SK-N-SH (cell line): ENCODE data around the gene SZT2. TPM values are rescaled to one million over a fixed set of nuclear protein-coding genes. Genes with fewer than 3 reads are reported as not detected.
"Not testable (repeated sequence)": the region's sequence is repeated elsewhere in the genome, so short reads cannot be mapped to it uniquely, and the experiment has no call there.

Experiments
- CTCF ChIA-PET: fragments of 300-600, 350-600 bp; formaldehyde crosslinking; extraction: SDS; loops from one replicate; lab custom pipeline; 2021; lab: Yijun Ruan, JAX
- POLR2A ChIA-PET: fragments of 350-600 bp; sonication (Branson Sonifier 250); formaldehyde crosslinking; extraction: SDS; loops from one replicate; lab custom pipeline; 2020; ENCODE audit warnings: antibody characterized with exemption, inconsistent platforms; lab: Yijun Ruan, JAX
- DNase-seq: peaks from one replicate; pipeline ENCODE4 v3.0.0; 2012
- H2AFZ ChIP-seq: fragments of 200-600 bp; sonication (generic); 2 replicates; pipeline ENCODE4 v1.8.1; 2016; ENCODE audit warnings: antibody characterized with exemption, mild to moderate bottlenecking, low read depth
- H3F3A ChIP-seq: fragments of 200-600 bp; sonication (generic); replicated peaks from 2 replicates; pipeline ENCODE3; 2016; ENCODE audit warnings: antibody characterized with exemption, mild to moderate bottlenecking; ENCODE audit not compliant: insufficient read depth
- H3K27ac ChIP-seq, 2 experiments: fragments of 200-500 bp in 1 of 2; fragments of 200-600 bp in 1 of 2; sonication (Bioruptor generic) in 1 of 2; sonication (generic), shearing (Covaris generic) in 1 of 2; 2 replicates each; pipeline versions ENCODE4 v1.5.1 to v1.6.1; 2014 to 2016; ENCODE audit warnings: low read depth in 2 of 2, inconsistent platforms in 1 of 2, low read length in 1 of 2, mild to moderate bottlenecking in 1 of 2, mixed read lengths in 1 of 2
- H3K27me3 ChIP-seq: fragments of 200-600 bp; sonication (generic), shearing (Covaris generic); 2 replicates; pipeline ENCODE4 v1.6.1; 2016; ENCODE audit warnings: mixed run types; ENCODE audit not compliant: insufficient read depth
- H3K36me3 ChIP-seq, 2 experiments: fragments of 200-500 bp in 1 of 2; fragments of 200-600 bp in 1 of 2; sonication (Bioruptor generic) in 1 of 2; sonication (generic) in 1 of 2; replicated peaks in 1 of 2; 2 replicates each; pipeline versions ENCODE3 to v1.5.1; 2014 to 2016; ENCODE audit warnings: low read length in 1 of 2, mild to moderate bottlenecking in 1 of 2; ENCODE audit not compliant: insufficient read depth in 2 of 2, control insufficient read depth in 1 of 2
- H3K4me1 ChIP-seq, 2 experiments: fragments of 200-500 bp in 1 of 2; fragments of 200-600 bp in 1 of 2; sonication (Bioruptor generic) in 1 of 2; sonication (generic), shearing (Covaris generic) in 1 of 2; 2 replicates each; pipeline versions ENCODE4 v1.5.1 to v1.6.1; 2014 to 2016; ENCODE audit warnings: low read depth in 1 of 2, low read length in 1 of 2, mixed run types in 1 of 2; ENCODE audit not compliant: insufficient read depth in 2 of 2, control insufficient read depth in 1 of 2
- H3K4me2 ChIP-seq: fragments of 200-600 bp; sonication (generic), shearing (Covaris generic); 2 replicates; pipeline ENCODE4 v1.6.1; 2017; ENCODE audit warnings: mixed run types
- H3K4me3 ChIP-seq, 2 experiments: fragments of 200-500 bp in 1 of 2; fragments of 200-600 bp in 1 of 2; sonication (Bioruptor generic) in 1 of 2; sonication (generic), shearing (Covaris generic) in 1 of 2; 2 replicates each; pipeline versions ENCODE4 v1.5.1 to v1.8.1; 2014 to 2016; ENCODE audit warnings: low read depth in 2 of 2, inconsistent platforms in 1 of 2, low read length in 1 of 2, mild to moderate bottlenecking in 1 of 2, mixed read lengths in 1 of 2, moderate library complexity in 1 of 2
- H3K79me2 ChIP-seq: fragments of 200-600 bp; sonication (generic); 2 replicates; pipeline ENCODE4 v1.8.1; 2017; ENCODE audit warnings: mild to moderate bottlenecking; ENCODE audit not compliant: insufficient read depth
- H3K9ac ChIP-seq: fragments of 200-600 bp; sonication (generic); 2 replicates; pipeline ENCODE4 v1.6.1; 2017; ENCODE audit warnings: mixed run types
- H3K9me2 ChIP-seq: fragments of 200-600 bp; sonication (generic); 2 replicates; pipeline ENCODE4 v1.6.1; 2017; ENCODE audit warnings: mixed run types
- H3K9me3 ChIP-seq: fragments of 200-600 bp; sonication (generic); 2 replicates; pipeline ENCODE4 v1.6.1; 2017; ENCODE audit warnings: mixed run types, mild to moderate bottlenecking, moderate library complexity
- H4K20me1 ChIP-seq: fragments of 200-600 bp; sonication (generic); 2 replicates; pipeline ENCODE4 v1.6.1; 2017; ENCODE audit warnings: mild to moderate bottlenecking, mixed run types; ENCODE audit not compliant: insufficient read depth
- CHD2 ChIP-seq: fragments of 150-350 bp; IDR thresholded peaks from 2 replicates; pipeline ENCODE4 v1.6.1; 2018; ENCODE audit warnings: low read length; ENCODE audit not compliant: partially characterized antibody
- ELF1 ChIP-seq: IDR thresholded peaks from 2 replicates; pipeline ENCODE4 v1.4.0; 2012
- EP300 ChIP-seq, 2 experiments: IDR thresholded peaks; 2 replicates each; pipeline versions ENCODE4 v1.4.0 to v1.6.1; 2012; ENCODE audit warnings: borderline replicate concordance in 1 of 2, low read depth in 1 of 2, low read length in 1 of 2
- GATA2 ChIP-seq: sonication (generic); formaldehyde crosslinking; IDR thresholded peaks from 2 replicates; pipeline ENCODE4 v1.5.0; 2020; ENCODE audit warnings: mild to moderate bottlenecking, missing genetic modification reagents
- MEF2A ChIP-seq: IDR thresholded peaks from 2 replicates; pipeline ENCODE4 v1.4.0; 2012; ENCODE audit warnings: low read depth, borderline replicate concordance
- SIN3A ChIP-seq: IDR thresholded peaks from 2 replicates; pipeline ENCODE4 v1.6.1; 2012; ENCODE audit warnings: low read depth, mild to moderate bottlenecking, low read length, moderate library complexity, borderline replicate concordance
- TAF1 ChIP-seq: IDR thresholded peaks from 2 replicates; pipeline ENCODE4 v1.6.1; 2012; ENCODE audit warnings: low read depth, mild to moderate bottlenecking, low read length, moderate library complexity, borderline replicate concordance
- TCF12 ChIP-seq: IDR thresholded peaks from 2 replicates; pipeline ENCODE4 v1.4.0; 2012
- TEAD4 ChIP-seq: IDR thresholded peaks from 2 replicates; pipeline ENCODE4 v1.4.0; 2012; ENCODE audit warnings: mild to moderate bottlenecking, borderline replicate concordance; ENCODE audit not compliant: insufficient read depth
- WGBS: methylation state at CpG from one replicate; pipeline ENCODE4 v1.1.6; 2017; ENCODE audit warnings: low lambda C conversion rate; 5-methylcytosine and 5-hydroxymethylcytosine counted together
- polyA plus RNA-seq, 3 experiments: library from polyadenylated mRNA; depleted of rRNA; stranded (reverse); fragments of >200 nt; gene quantifications; 2 replicates each; pipeline ENCODE4 v1.2.3, GENCODE V29; 2012
- TF ChIP-seq, protein P1 (sequence below): IDR thresholded peaks from 2 replicates; pipeline ENCODE4; 2012
- TF ChIP-seq, protein P2 (sequence below): fragments of 150-350 bp; IDR thresholded peaks from 2 replicates; pipeline ENCODE4 v1.6.1; 2017; ENCODE audit warnings: antibody characterized with exemption, low read length, low read depth, borderline replicate concordance
- TF ChIP-seq, protein P3 (sequence below): IDR thresholded peaks from 2 replicates; pipeline ENCODE4 v1.6.1; 2012; ENCODE audit warnings: mild to moderate bottlenecking, low read depth, low read length, moderate library complexity

SZT2 gene
- polyA plus RNA-seq, 1 of the 3 experiments (the other 2 are of a cell fraction) = 12.9 TPM

DNA sequence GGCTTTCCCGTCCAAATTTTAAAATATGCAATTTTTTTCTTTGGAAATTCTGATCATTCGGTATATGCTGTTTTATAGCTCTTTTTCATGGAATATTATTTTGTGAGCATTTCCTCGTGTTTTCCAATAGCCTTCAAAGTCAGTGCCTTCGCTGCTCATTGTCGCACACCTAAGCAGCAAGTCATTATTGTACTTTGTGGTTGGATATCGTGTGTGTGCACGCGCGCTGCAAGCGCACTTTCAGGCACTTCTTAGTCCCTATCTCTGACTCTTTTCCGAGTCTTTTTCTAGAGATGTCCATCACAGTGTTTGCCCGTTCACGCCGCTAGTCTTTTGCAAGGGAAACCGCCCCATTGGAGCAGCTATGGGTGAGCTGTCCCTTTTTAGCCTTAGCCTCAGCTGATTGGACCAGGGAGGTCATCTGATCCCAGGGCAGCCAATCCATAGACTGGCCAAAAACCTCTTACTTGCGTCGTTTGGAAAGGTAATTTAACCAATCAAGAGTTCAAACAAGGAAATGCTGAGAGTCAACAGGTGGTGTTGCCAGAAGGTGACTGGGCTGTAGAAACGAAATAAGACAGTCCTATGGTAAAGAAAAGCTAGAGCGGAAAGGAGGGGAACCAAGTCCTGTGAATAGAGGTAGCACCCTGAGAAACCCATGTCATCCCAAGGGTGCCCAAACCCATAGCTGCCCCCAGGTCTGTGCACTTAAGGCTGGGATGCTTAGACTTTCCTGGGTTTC lies 64.7 kb downstream of the SZT2 start (continued):
- TF ChIP-seq TAF1 (no peak), CHD2 (no peak), SIN3A (peak; percentile 46; the same call in 1 of the 2 replicates)
- TF ChIP-seq, protein P1, sequence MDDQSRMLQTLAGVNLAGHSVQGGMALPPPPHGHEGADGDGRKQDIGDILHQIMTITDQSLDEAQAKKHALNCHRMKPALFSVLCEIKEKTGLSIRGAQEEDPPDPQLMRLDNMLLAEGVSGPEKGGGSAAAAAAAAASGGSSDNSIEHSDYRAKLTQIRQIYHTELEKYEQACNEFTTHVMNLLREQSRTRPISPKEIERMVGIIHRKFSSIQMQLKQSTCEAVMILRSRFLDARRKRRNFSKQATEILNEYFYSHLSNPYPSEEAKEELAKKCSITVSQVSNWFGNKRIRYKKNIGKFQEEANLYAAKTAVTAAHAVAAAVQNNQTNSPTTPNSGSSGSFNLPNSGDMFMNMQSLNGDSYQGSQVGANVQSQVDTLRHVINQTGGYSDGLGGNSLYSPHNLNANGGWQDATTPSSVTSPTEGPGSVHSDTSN = no peak
- TF ChIP-seq, protein P2, sequence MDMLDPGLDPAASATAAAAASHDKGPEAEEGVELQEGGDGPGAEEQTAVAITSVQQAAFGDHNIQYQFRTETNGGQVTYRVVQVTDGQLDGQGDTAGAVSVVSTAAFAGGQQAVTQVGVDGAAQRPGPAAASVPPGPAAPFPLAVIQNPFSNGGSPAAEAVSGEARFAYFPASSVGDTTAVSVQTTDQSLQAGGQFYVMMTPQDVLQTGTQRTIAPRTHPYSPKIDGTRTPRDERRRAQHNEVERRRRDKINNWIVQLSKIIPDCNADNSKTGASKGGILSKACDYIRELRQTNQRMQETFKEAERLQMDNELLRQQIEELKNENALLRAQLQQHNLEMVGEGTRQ = no peak

DNA sequence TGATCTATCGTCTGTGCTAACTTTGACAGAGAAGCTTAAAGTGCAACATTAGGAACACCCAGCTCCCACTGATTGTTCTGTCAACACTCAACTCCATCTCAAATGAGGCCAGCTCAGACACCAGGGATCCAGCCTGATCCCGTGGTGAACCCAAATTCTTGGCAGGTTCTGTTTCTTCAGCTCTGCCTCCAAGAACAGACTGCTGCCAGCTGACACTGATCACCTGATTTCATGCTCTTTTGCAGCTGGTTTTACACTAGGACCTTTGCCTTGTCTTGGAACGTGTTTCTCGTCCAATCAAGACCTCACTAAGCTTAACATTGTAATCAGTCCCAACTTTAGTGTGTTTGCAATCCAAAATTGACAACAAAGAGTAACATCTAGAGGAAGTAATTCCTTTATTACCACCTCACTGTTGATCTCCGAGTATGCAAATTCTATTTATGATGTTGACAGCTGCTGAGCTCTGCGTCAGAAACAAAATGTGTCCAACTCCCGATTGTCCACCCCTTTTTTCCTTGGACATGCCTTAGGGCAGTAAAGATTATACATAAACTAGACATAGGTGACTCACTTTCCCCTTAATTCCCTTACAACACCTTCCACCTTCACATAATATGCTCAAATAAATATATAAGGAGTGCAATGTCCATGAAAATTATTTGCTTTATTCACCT lies 65.7 kb downstream of the SZT2 start:
- Histone ChIP-seq H3K27ac (no peak overlapping the region), H3K4me3 (no peak overlapping the region), H3K9me3 (no peaks in the 10 kb centered on the region), H3K36me3 (peaks cover 0 to 8% of the 10 kb centered on the region in 2 experiments), H3K9ac (no peak overlapping the region), H3K27me3 (no peaks in the 10 kb centered on the region), H2AFZ (no peak overlapping the region), H3F3A (peaks cover 16% of the 10 kb centered on the region), H4K20me1 (no peaks in the 10 kb centered on the region), H3K9me2 (no peaks in the 10 kb centered on the region), H3K79me2 (no peaks in the 10 kb centered on the region), H3K4me2 (no peak overlapping the region), H3K4me1 (peaks cover 0 to 15% of the 10 kb centered on the region in 2 experiments; a peak in 3 of 4 replicates)
- CTCF ChIA-PET = interaction anchor here (1.2 to 1.7 kb wide), 3 partner anchors 13 to 479 kb away, joined by 4 read pairs; no protein-coding TSS in a partner anchor
- DNase-seq = no peak
- POLR2A ChIA-PET = no interaction called here
- 85% methylated on average over 7 of the region's 7 CpGs for WGBS
- TF ChIP-seq TCF12 (no peak), EP300 (IDR thresholded peaks at IDR 0.05; ENCODE audit: borderline replicate concordance in 1 of 2, low read depth in 1 of 2, low read length in 1 of 2) (no peak), ELF1 (no peak), TEAD4 (no peak), GATA2 (CRISPR knock-in tag) (no peak), MEF2A (no peak)
- TF ChIP-seq, protein P3, sequence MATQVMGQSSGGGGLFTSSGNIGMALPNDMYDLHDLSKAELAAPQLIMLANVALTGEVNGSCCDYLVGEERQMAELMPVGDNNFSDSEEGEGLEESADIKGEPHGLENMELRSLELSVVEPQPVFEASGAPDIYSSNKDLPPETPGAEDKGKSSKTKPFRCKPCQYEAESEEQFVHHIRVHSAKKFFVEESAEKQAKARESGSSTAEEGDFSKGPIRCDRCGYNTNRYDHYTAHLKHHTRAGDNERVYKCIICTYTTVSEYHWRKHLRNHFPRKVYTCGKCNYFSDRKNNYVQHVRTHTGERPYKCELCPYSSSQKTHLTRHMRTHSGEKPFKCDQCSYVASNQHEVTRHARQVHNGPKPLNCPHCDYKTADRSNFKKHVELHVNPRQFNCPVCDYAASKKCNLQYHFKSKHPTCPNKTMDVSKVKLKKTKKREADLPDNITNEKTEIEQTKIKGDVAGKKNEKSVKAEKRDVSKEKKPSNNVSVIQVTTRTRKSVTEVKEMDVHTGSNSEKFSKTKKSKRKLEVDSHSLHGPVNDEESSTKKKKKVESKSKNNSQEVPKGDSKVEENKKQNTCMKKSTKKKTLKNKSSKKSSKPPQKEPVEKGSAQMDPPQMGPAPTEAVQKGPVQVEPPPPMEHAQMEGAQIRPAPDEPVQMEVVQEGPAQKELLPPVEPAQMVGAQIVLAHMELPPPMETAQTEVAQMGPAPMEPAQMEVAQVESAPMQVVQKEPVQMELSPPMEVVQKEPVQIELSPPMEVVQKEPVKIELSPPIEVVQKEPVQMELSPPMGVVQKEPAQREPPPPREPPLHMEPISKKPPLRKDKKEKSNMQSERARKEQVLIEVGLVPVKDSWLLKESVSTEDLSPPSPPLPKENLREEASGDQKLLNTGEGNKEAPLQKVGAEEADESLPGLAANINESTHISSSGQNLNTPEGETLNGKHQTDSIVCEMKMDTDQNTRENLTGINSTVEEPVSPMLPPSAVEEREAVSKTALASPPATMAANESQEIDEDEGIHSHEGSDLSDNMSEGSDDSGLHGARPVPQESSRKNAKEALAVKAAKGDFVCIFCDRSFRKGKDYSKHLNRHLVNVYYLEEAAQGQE = no peak

DNA sequence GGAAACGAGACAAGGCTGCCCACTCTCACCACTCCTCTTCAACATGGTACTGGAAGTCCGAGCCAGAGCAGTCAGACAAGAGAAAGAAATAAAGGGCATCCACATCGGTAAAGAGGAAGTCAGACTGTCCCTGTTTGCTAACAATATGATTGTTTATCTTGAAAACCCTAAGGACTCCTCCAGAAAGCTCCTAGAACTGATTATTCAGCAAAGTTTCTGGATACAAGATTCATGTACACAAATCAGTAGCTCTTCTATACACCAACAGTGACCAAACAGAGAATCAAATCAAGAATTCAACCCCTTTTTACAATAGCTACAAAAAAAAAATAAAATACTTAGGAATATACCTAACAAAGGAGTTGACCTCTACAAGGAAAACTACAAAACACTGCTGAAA lies 68.7 kb downstream of the SZT2 start:
- H3K27me3 ChIP-seq, CTCF ChIA-PET, H3K27ac ChIP-seq, DNase-seq, H4K20me1 ChIP-seq, H3K4me2 ChIP-seq, H3K4me3 ChIP-seq, H3K79me2 ChIP-seq, H3K9me3 ChIP-seq, H3K9me2 ChIP-seq, H2AFZ ChIP-seq, H3K36me3 ChIP-seq, H3K9ac ChIP-seq, H3K4me1 ChIP-seq: not testable (repeated sequence)
- H3F3A ChIP-seq = peaks cover 10% of the 10 kb centered on the region
- WGBS = 66% methylated on average over 3 of the region's 3 CpGs
- POLR2A ChIA-PET = interaction anchor here (0.6 kb wide), 1 partner anchor 1892 kb away, joined by 3 read pairs; no protein-coding TSS in a partner anchor
